Stimulated activated naive CD8-positive, alpha-beta T cell treated with anti-CD3 and anti-CD28 coated beads, Interleukin-15, Interleukin-2, amounts not matched to agents 100 ng/mL and 50 ng/mL, for 24 hours (primary cell): ENCODE measurements around the gene RNASEL.

Experiments
- H3K27ac Mint-ChIP-seq: one replicate; pipeline ENCODE4 v1.8.0; 2021; ENCODE audit warnings: mild to moderate bottlenecking, mixed read lengths
- H3K27me3 Mint-ChIP-seq: one replicate; pipeline ENCODE4 v1.8.0; 2021; ENCODE audit warnings: mixed read lengths
- H3K36me3 Mint-ChIP-seq: one replicate; pipeline ENCODE4 v1.8.0; 2021; ENCODE audit warnings: low read depth, mixed read lengths
- H3K4me1 Mint-ChIP-seq: one replicate; pipeline ENCODE4 v1.8.0; 2021; ENCODE audit warnings: low read depth, mixed read lengths
- H3K4me3 Mint-ChIP-seq: one replicate; pipeline ENCODE4 v1.8.0; 2021; ENCODE audit warnings: mild to moderate bottlenecking, mixed read lengths
- H3K9me3 Mint-ChIP-seq: one replicate; pipeline ENCODE4 v1.8.0; 2021; ENCODE audit warnings: mixed read lengths

Gene RNASEL

GRCh38 chr1:182627622-182628021 is 38.6 kb upstream of the RNASEL start:
- Mint-ChIP-seq H3K36me3 (no peaks in the 10 kb centered on the region), H3K4me1 (peaks cover 94% of the 10 kb centered on the region), H3K27me3 (peaks cover 17% of the 10 kb centered on the region), H3K9me3 (no peaks in the 10 kb centered on the region), H3K4me3 (no peak overlapping the region), H3K27ac (no peak overlapping the region)

DNA sequence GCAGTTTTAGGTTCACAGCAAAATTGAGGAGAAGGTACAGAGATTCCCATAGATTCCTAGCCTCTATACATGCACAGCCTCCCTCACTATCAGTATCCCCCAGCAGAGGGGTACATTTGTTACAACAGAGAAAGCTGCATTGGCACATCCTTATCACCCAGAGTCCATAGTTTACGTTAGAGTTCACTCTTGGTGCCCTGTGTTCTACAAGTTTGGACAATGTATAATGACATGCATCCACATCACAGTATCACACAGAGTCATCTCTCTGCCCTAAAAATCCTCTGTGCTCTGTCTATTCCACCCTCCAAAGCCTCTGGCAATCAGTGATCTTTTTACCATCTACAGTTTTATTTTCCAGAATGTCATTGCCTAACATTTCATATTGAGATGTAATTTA is 37.5 kb upstream of the RNASEL start:
- no peak overlapping the region for H3K27ac Mint-ChIP-seq
- H3K9me3 Mint-ChIP-seq: no peaks in the 10 kb centered on the region
- peaks cover 95% of the 10 kb centered on the region for H3K4me1 Mint-ChIP-seq
- peaks cover 14% of the 10 kb centered on the region for H3K27me3 Mint-ChIP-seq
- H3K4me3 Mint-ChIP-seq: no peak overlapping the region
- H3K36me3 Mint-ChIP-seq: no peaks in the 10 kb centered on the region

GRCh38 chr1:182625719-182626504 is 36.9 kb upstream of the RNASEL start:
- peak overlapping the region; percentile 46 for H3K27ac Mint-ChIP-seq
- no peaks in the 10 kb centered on the region for H3K36me3 Mint-ChIP-seq
- H3K4me1 Mint-ChIP-seq: peaks cover 98% of the 10 kb centered on the region
- peaks cover 11% of the 10 kb centered on the region for H3K27me3 Mint-ChIP-seq
- no peak overlapping the region for H3K4me3 Mint-ChIP-seq
- H3K9me3 Mint-ChIP-seq: no peaks in the 10 kb centered on the region

DNA sequence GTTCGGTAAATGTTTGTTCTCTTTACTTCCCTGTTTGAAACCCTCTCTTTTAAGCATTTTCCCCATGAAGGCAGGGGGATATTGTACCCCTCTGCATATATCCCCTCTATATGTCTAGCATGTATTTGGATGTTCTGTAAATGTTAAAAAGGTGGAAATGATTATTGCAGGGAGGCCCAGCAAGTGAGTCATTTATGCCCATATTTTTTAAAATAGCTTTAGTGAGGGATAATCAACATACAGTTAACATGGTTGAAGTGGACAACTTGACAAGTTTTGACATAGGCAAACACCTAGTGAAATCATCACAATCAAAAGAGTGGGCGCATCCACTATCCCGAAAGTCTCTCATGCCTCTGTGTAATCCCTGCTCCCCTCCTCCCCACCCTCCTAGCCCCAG is 36.0 kb upstream of the RNASEL start:
- Mint-ChIP-seq H3K4me3 (peak overlapping the region; percentile 24), H3K4me1 (peaks cover 98% of the 10 kb centered on the region), H3K27me3 (peaks cover 9% of the 10 kb centered on the region), H3K27ac (peak overlapping the region; percentile 56), H3K36me3 (peaks cover 4% of the 10 kb centered on the region), H3K9me3 (peaks cover 4% of the 10 kb centered on the region)

GRCh38 chr1:182624577-182624976 is 35.5 kb upstream of the RNASEL start:
- peak overlapping the region; percentile 24 for H3K4me3 Mint-ChIP-seq
- peaks cover 95% of the 10 kb centered on the region for H3K4me1 Mint-ChIP-seq
- peaks cover 5% of the 10 kb centered on the region for H3K36me3 Mint-ChIP-seq
- H3K9me3 Mint-ChIP-seq: peaks cover 4% of the 10 kb centered on the region
- H3K27ac Mint-ChIP-seq: peak overlapping the region; percentile 56
- peaks cover 9% of the 10 kb centered on the region for H3K27me3 Mint-ChIP-seq

GRCh38 chr1:182622901-182623528 is 34.0 kb upstream of the RNASEL start:
- peak overlapping the region; percentile 66 for H3K27ac Mint-ChIP-seq
- peaks cover 9% of the 10 kb centered on the region for H3K36me3 Mint-ChIP-seq
- no peak overlapping the region for H3K4me3 Mint-ChIP-seq
- peaks cover 8% of the 10 kb centered on the region for H3K9me3 Mint-ChIP-seq
- peaks cover 18% of the 10 kb centered on the region for H3K27me3 Mint-ChIP-seq
- H3K4me1 Mint-ChIP-seq: peaks cover 98% of the 10 kb centered on the region

GRCh38 chr1:182621906-182622305 is 32.9 kb upstream of the RNASEL start:
- H3K4me3 Mint-ChIP-seq: no peak overlapping the region

DNA sequence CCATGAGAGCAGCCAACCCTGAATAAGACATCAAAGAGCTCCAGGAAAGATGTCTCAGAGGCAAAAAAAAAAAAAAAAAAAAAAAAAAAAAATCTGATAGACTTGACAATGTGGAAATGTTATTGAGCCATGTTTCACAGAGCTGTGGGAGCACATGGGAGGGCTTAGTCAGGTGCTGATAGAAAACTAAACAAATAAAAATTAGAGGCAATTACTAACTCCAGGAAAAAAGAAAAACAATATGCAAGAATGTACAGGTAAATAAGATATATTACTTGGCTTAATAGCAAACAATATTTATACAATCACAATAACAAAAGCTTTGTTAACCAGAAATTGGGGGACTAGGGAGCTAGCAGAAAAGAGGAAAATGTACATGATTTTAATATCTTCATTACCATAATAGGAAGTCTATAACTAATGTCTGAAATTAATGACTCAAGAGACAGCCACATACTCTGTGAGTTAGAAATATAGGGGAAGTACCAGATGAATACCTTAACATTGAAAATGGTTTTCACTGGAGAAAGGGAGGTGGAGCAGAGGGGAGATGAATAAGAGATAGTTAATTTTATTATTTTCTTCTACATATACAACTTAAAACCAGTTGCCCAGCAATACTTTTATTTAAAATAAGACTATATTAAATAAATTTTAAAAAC is 32.0 kb upstream of the RNASEL start:
- Mint-ChIP-seq H3K27ac (peak overlapping the region; percentile 72), H3K36me3 (peaks cover 11% of the 10 kb centered on the region), H3K9me3 (peaks cover 8% of the 10 kb centered on the region), H3K27me3 (peaks cover 11% of the 10 kb centered on the region), H3K4me3 (peak overlapping the region; percentile 11), H3K4me1 (peaks cover 98% of the 10 kb centered on the region)

More at GRCh38 chr1:182621906-182622305, 32.9 kb upstream of the RNASEL start:
- Mint-ChIP-seq H3K27ac (no peak overlapping the region), H3K9me3 (peaks cover 8% of the 10 kb centered on the region), H3K36me3 (peaks cover 9% of the 10 kb centered on the region), H3K4me1 (peaks cover 98% of the 10 kb centered on the region), H3K27me3 (peaks cover 11% of the 10 kb centered on the region)

- Mint-ChIP-seq H3K4me3 (peak overlapping the region; percentile 83), H3K36me3 (peaks cover 13% of the 10 kb centered on the region), H3K27ac (peak overlapping the region; percentile 97), H3K4me1 (peaks cover 95% of the 10 kb centered on the region), H3K9me3 (peaks cover 8% of the 10 kb centered on the region), H3K27me3 (peaks cover 25% of the 10 kb centered on the region)
Observed at GRCh38 chr1:182617734-182618351, 28.8 kb upstream of the RNASEL start.

- peaks cover 13% of the 10 kb centered on the region for H3K36me3 Mint-ChIP-seq
- peak overlapping the region; percentile 97 for H3K27ac Mint-ChIP-seq
- peak overlapping the region; percentile 83 for H3K4me3 Mint-ChIP-seq
- H3K4me1 Mint-ChIP-seq: peaks cover 92% of the 10 kb centered on the region
- H3K27me3 Mint-ChIP-seq: peaks cover 33% of the 10 kb centered on the region
- H3K9me3 Mint-ChIP-seq: peaks cover 8% of the 10 kb centered on the region
Observed at GRCh38 chr1:182617014-182617429, 28.0 kb upstream of the RNASEL start.

DNA sequence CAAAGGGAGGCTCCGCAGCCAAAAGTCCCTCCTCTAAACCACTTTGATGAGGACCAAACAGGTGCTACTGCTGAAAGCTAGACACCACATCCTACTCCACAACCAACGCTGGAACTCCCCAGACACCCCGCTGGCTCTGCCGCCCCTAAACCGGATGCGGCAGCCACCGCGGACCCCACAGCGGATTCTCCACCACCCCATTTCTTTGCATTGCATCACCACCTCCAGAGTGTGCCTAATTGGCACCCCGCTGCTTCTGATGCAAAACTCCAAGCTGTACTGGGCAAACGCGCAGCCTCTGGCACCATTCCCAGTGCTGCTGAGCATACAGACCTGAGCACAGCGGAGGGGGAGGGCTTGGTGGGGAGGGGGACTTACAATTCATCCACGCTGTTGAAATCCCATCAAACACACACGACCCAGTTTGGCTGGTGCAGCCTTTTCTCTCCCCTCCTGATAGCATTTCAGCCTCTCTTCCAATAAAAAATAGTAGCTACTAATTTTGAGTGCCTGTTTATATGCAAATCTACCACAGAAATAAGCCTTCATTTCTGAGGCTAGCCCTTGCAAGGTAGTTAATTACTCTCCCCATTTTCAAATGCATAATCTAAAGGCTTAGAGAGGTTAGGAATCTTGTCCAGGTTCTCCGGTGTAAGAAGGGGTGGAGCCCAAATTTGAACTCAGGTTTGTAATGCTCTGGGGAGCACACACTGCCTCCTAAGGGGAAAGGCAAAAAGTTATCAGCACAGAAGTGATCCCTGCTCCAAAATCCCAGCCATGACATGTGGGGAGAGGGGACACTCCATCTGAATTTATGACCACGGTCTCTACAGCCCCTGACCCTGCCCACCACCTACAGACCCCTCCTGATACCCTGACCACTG is 27.3 kb upstream of the RNASEL start:
- H3K27ac Mint-ChIP-seq: peak overlapping the region; percentile 97
- peaks cover 8% of the 10 kb centered on the region for H3K9me3 Mint-ChIP-seq
- peaks cover 13% of the 10 kb centered on the region for H3K36me3 Mint-ChIP-seq
- peaks cover 89% of the 10 kb centered on the region for H3K4me1 Mint-ChIP-seq
- peak overlapping the region; percentile 83 for H3K4me3 Mint-ChIP-seq
- peaks cover 39% of the 10 kb centered on the region for H3K27me3 Mint-ChIP-seq

DNA sequence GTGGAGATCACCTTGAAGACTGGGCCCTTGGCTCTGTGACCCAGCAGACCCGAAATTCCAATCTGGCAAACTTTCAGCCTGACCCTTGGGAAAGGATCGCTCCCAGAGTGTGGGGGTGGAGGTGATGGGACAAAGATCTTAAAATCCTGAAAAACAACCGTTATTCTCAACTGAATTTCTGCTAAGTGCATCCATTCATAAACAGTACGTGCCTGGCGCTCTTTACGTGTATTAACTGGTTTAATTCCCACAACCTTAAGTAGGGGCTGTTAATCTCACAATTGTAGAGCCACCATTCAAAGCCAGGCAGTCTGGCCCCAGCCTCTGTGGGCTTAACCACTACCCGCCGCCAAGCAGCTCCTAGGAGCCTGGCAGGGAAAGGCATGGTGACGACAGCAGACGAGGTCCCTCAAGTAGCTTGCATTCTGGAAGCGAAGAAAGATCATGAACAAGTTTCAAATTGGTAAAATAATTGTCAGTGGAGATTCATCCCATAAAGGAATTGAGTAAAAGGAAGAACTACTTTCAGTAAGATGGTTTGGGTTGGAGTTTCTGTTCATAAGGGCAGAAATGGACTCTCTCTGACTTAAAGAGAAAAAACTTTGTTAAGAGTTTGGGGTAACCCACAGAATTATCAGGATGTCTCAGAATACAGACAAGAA is 26.5 kb upstream of the RNASEL start:
- Mint-ChIP-seq H3K4me1 (peaks cover 88% of the 10 kb centered on the region), H3K9me3 (peaks cover 6% of the 10 kb centered on the region), H3K36me3 (peaks cover 10% of the 10 kb centered on the region), H3K27me3 (peaks cover 46% of the 10 kb centered on the region), H3K4me3 (peak overlapping the region; percentile 83), H3K27ac (peak overlapping the region; percentile 97)

GRCh38 chr1:182614796-182615454 is 25.9 kb upstream of the RNASEL start:
- Mint-ChIP-seq H3K27ac (peak overlapping the region; percentile 97), H3K9me3 (peaks cover 4% of the 10 kb centered on the region), H3K4me1 (peaks cover 85% of the 10 kb centered on the region), H3K4me3 (peak overlapping the region; percentile 83), H3K36me3 (peaks cover 8% of the 10 kb centered on the region), H3K27me3 (peaks cover 46% of the 10 kb centered on the region)
